ENCODE results near the gene C19orf47.

- TF ChIP-seq EZH2phosphoT487 (IDR thresholded peaks at IDR 0.05; ENCODE audit: insufficient read depth, low read depth) (no peak), EZH2 (IDR thresholded peaks at IDR 0.05; ENCODE audit: insufficient read depth, poor library complexity, severe bottlenecking) (no peak)
Observed at GRCh38 chr19:40322951-40323615, 25.1 kb downstream of the C19orf47 start.
